Activated CD8-positive, alpha-beta memory T cell treated with anti-CD3 and anti-CD28 coated beads, Interleukin-2, amount 50 U/mL, for 1 hour (primary cell): ENCODE results near the gene ARHGAP25.

Experiments
- DNase-seq: peaks from one replicate; pipeline ENCODE4 v3.0.0-alpha.2; 2020; ENCODE audit errors: extremely low read depth

The ARHGAP25 gene

GRCh38 chr2:68766376-68766845 is 31.8 kb downstream of the ARHGAP25 start:
- DNase-seq, result peak; percentile 49

DNA sequence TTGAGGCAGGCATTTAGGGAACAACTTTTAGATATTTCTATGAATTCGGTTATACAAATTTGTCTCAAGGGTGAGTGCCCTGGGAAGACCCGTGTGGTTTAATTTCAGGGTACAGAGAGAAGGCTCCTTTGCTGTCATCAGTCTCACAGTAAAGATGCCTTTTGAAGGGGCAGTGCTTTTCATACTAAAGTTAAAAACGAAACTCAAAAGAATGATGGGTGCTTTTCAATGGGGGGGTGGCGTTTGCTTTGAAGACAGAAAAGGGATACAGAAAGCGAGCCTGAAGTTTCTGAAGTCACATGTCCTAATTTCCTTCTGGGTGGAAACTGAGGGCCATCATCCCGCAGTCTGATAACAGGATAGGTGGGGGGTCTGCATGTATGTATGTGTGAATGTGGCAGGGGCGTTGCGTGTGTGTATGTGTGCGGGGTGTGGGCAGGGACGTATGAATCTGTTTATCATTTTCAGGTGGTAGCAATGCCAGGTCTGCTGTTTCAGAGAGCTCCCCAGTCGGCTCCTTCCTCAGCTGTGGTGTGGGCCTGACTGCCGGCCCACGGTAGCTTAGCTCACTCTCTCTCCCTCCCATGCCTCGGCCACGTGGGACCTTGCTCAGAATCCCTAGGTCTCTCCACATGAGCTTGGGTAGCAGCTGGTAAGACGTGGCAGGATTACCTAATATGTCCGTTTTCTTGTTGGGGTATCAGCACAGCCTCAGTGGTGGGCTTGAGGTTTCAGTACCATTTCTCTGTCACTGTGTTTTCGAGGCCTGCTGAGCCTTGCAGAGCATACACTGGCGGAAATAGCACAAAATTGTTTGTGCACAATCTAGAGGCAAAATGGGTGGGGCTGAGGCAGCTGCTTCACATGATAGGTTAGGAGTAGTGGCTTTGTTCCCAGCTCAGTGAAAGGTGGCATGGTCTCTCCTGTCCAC is 32.7 kb downstream of the ARHGAP25 start:
- DNase-seq, result no peak

DNA sequence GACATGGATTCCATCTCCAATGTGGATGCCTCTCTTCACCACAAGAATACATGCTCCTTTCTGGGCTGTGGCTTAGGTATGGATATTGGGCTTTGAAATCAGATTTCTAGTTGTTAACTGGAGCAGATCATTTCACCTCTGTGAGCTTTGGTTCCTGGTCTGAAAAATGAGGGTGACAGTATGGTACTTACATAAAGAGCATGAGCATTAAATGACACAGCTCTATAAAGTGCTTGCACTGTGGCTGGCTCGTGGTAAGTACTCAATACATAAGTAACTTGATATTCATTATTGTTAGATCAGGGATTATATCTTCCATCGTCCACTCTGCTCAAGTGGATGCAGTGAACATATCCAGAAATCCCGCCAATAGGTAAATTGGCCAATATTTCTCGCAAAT is 33.4 kb downstream of the ARHGAP25 start:
- DNase-seq, result no peak

- no peak for DNase-seq
These were observed 33.9 kb downstream of the ARHGAP25 start for GRCh38 chr2:68768461-68768860.

GRCh38 chr2:68768951-68769350 is 34.3 kb downstream of the ARHGAP25 start:
- DNase-seq, result no peak

DNA sequence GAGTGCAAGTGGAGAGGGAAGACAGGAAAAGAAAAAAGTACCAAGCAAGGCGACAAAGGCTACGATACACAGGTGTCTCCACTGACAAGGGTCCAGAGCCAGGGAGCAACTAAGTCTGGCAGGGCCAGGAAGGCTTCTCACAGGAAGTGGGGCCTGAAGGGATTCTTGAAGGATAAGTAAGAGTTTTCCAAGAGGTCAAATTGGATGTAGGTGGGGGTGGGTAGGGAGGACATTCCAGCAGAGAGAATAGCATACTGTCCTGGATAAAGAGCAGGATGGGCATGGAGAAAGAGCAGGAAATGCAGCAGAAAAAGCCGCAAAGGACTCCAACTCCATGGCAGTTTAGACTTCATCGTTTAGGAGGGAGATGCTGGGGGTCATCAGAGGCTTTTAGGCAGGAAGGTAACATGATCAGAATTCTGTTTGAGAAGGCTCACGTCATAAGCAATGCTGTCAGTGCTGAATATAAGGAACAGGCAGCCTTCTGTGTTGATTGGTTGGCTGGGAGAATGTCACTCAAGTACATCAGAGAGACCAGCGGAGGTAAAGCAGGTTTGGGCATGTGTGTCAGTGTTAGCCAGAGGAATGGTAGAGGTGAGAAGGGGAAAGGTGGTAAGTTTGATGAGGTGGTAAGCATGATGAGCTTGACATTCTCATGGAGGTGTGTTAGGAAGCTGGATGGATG is 35.1 kb downstream of the ARHGAP25 start:
- DNase-seq, result no peak

DNA sequence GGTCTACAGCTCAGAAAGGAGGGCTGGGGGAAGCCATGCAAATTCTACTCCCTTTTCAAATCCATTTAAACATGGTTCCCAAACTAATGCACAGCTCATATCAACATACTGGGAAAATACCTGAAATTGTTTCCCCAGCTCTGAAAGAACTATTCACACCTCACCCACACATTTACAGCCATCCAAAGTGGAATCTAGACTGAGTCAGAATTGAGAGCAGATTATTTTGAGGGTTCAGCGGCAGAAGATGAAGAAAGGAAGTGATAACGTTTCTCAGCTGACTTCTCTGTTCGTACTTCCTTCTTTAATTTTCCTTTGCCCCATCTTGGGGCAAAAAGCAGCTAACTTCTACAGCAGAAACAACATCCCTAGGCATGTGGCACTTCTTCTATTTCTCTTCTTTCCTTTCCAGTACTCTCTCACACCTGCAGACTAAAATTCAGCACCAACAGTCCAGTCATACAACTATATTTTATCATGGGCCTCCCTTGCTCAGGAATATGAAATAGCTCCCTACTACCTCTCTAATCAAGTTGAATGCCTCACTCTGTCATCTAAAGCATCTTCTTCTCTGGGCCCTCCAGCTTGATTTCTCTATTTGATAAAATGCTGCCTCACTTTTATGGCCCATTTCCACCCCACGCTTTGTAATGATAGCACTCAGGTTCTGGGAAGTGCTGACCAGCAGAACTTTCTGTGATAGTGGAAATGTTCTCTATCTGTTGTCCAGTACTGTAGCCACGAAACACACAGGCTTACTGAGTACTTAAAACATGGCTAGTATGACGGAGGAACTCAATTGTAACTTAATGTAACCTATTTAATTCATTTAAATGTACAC is 35.9 kb downstream of the ARHGAP25 start:
- no peak for DNase-seq

DNA sequence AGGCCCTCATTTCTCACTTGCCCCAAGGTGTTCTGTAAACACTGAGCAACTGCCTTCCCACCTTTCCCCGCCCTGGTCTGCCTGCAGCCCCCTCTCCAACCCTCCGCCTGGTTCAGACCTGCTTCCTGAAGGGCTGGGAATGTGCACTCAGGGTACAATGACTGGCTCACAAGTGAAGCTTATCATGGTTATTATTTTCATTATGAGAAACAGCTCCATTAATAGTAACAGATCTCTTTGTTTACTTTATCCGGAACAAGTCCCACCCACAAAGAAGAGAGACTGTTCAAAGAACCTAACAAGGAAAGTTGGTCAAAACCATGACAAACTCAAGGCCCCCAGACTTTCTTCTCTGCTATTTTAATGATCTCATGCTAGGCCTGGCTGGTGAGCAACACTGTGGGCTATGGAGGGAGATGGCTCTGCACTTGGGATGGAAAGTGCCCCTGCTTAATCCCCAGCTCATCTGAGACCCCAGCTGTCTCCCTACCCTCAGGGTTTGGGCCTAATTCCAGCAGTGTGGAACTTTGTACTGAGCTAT is 36.7 kb downstream of the ARHGAP25 start:
- DNase-seq, result no peak

- no peak for DNase-seq
These were observed 37.5 kb downstream of the ARHGAP25 start for GRCh38 chr2:68772109-68772508.

DNA sequence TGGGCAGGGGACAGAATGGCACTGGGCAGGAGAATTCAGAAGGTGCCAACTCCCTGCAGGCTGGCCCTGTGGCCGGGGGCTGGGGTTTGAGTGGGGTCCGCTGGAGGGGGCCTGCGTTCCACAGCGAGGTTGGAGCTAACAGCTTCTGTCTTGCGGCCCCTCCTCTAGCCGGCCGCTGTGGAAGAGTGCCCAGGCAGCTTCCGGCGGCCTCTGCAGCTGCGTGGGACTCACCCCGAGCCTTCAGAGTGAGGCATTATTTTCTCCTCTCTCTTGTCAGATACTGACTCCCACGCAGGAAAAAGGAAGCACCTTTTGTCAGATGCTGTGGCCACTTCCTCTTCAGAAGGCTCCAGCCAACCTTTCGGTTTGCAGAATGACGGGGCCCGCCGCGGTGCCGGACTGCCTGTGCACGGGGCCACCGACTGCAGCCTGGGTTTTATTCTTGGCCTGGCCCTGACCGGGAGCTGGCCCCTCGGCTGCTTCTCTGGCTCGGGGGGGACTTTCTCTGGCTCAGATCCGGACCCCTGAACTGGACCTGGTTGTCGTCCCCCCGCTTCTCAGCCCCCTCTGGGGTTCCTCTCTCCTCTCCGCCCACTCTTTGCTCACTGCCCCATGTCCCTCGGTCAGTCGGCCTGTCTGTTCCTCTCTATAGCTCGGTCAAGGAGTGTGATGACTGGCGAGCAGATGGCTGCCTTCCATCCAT is 40.1 kb downstream of the ARHGAP25 start:
- no peak for DNase-seq

- no peak for DNase-seq
These were observed 40.7 kb downstream of the ARHGAP25 start for GRCh38 chr2:68775272-68775842.

DNA sequence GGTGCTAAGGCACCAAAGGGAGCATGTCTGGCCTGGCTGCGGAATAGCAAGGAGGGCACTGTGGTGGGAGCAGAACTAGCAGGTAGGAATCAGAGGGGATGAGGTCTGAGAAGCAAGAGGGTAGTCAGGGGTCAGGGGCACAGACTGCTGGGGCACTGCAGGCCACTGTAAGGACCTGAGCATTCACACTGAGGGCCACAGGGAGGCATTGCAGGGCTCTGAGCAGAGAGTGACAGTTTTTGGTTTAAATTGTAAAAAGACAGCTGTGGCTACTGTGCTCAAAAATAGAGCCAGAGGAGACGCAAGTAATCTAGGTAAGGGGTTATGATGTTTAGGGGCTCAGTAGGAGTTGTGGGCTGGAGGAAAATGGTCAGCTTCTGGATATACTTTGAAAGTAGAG is 41.5 kb downstream of the ARHGAP25 start:
- no peak for DNase-seq

DNA sequence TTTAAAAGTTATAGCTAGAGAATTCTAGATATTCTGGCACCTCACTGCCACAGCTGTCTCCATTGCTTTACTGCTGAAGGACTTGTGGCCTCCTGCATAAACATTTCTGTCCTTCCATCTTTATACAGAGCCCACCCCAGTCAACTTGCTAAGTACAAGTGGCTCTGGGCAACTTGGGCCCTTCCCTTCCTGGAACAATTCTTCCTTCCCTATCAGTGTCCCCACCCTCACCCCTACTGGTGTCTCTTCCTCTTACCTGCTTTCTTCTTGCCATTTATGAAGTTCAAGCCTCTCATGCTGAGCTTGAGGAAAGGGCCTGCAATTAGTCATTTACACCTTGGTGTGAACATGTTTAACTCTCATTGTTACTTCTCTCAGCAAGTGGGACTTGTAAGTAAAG is 45.0 kb downstream of the ARHGAP25 start:
- no peak for DNase-seq

- DNase-seq, result no peak
These were observed 49.6 kb downstream of the ARHGAP25 start for GRCh38 chr2:68784188-68784587.

DNA sequence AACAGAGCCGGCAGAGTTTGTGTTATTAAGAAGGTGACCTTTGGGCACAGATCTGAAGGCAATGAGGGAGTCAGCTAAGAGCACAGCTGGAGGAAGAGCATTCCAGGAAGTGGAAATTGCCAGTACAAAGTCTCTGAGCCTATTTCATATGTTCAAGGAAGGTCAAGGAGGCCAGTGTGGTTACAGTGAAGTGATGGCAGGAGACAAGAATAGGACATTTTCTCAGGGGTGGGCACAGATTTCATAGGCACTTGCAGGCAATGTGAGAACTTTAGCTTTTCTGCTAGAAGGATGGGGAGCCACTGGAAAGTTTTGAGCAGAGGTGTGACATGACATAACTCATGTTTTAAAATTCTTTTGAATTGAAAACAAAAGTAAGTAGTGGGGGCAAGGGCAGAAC is 50.3 kb downstream of the ARHGAP25 start:
- no peak for DNase-seq

DNA sequence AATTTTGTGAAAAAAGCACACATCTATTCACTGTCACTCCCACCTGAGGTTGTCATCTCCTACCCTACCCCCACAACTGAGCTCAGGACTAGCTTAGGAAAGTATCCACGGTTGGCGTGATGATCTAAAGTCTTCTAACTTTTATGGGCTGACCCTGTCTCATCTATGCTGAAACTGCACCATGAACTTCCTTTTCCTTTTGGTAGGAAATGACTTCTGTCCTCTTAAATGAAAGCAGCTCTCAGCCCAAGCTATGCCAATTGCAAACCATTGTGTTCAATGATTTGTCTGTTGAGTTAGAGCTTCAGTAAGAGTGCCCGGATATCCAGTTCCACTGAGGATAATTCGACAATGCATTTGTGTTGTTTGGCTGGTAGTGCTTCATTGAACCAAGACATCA is 52.7 kb downstream of the ARHGAP25 start:
- DNase-seq, result no peak

- DNase-seq, result no peak
These were observed 55.0 kb downstream of the ARHGAP25 start for GRCh38 chr2:68789603-68790002.

- no peak for DNase-seq
These were observed 56.0 kb downstream of the ARHGAP25 start for GRCh38 chr2:68790600-68790999.

GRCh38 chr2:68791914-68792313 is 57.3 kb downstream of the ARHGAP25 start:
- no peak for DNase-seq

DNA sequence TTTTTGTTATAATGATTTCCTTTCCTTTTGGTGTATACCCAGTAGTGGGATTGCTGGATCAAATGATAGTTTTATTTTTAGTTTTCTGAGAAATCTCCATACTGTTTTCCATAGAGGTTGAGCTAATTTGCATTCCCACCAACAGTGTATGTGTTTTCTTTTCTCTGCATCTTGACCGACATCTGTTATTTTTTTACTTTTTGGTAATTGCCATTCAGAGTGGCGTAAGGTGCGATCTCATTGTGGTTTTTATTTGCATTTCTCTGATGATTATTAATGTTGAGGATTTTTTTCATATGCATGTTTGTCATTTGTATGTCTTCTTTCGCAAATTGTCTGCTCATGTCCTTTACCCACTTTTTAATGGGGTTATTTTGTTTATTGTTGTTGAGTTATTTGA is 58.1 kb downstream of the ARHGAP25 start:
- no peak for DNase-seq
